Lower leg skin (tissue), 4 donors: Measurements from ENCODE around the gene C11orf24. TPM values are rescaled to one million over a fixed set of nuclear protein-coding genes. Genes with fewer than 3 reads are reported as not detected.

Experiments used
- DNase-seq, 2 donors: peaks; one replicate each; pipeline ENCODE4 v3.0.0-alpha.2; 2019; ENCODE audit warnings: low spot score in 2 of 2
- H3K4me3 ChIP-seq: fragments of 200-600 bp; sonication (generic); 2 replicates; pipeline ENCODE4 v1.5.1; 2017; ENCODE audit warnings: mild to moderate bottlenecking, low read depth; ENCODE audit not compliant: poor library complexity, severe bottlenecking
- POLR2A ChIP-seq, 2 donors: fragments of 450-650 bp; IDR thresholded peaks; one replicate each; pipeline ENCODE4 v1.6.1; 2016 to 2017; ENCODE audit warnings: antibody characterized with exemption in 2 of 2, mild to moderate bottlenecking in 1 of 2, moderate library complexity in 1 of 2
- WGBS, 2 donors: methylation state at CpG; one replicate each; pipeline ENCODE4 v1.1.5; 2018; 5-methylcytosine and 5-hydroxymethylcytosine counted together
- intact Hi-C: fragments of 100-400 bp; cut with DNase I; formaldehyde crosslinking; loops from one replicate; pipeline ENCODE4 v1.15.0; 2023; ENCODE audit warnings: low total_unique reads
- total RNA-seq, 4 donors: library from RNA; depleted of rRNA; stranded (reverse); fragments of >200 nt; gene quantifications; one replicate each; pipeline ENCODE4 v1.1.0, GENCODE V29; 2016
- TF ChIP-seq, protein P1 (sequence below), 3 donors: fragments of 450-650 bp; IDR thresholded peaks; one replicate each; pipeline ENCODE4 v1.5.1; 2016; ENCODE audit warnings: antibody characterized with exemption in 3 of 3, mild to moderate bottlenecking in 3 of 3, moderate library complexity in 2 of 3

The C11orf24 gene
- total RNA-seq, 4 donors from 2014 or later: 12.5 to 37.8 (median 16.2) TPM

DNA sequence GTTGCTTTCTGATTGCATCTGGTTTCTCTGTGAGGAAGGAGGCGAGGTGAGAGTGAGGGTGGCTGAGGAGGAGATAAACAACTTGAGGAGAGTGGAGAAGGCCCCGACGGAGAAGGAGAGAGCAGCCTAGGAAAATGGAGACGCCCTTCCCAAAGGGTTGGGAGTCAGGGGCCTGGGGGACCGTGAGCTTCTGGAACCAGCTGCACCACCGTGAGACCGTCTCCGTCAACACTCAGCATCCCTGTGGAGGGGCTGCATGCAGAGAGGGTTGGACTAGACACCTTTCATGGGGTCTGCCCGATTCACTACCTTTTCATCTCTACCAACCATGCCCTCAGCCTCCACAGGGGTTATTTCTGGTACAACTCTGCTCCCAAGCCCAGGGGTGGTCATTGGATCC lies 45.4 kb downstream of the C11orf24 start:
- intact Hi-C loops: no loop called here
- no peak overlapping the region for H3K4me3 ChIP-seq
- no peak for TF ChIP-seq POLR2A (IDR thresholded peaks at IDR 0.05)
- TF ChIP-seq, protein P1, sequence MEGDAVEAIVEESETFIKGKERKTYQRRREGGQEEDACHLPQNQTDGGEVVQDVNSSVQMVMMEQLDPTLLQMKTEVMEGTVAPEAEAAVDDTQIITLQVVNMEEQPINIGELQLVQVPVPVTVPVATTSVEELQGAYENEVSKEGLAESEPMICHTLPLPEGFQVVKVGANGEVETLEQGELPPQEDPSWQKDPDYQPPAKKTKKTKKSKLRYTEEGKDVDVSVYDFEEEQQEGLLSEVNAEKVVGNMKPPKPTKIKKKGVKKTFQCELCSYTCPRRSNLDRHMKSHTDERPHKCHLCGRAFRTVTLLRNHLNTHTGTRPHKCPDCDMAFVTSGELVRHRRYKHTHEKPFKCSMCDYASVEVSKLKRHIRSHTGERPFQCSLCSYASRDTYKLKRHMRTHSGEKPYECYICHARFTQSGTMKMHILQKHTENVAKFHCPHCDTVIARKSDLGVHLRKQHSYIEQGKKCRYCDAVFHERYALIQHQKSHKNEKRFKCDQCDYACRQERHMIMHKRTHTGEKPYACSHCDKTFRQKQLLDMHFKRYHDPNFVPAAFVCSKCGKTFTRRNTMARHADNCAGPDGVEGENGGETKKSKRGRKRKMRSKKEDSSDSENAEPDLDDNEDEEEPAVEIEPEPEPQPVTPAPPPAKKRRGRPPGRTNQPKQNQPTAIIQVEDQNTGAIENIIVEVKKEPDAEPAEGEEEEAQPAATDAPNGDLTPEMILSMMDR (IDR thresholded peaks at IDR 0.05): no peak
- DNase-seq: peak in 1 of 2 donors; percentile 62
- 87 to 93% methylated on average over 9 of the region's 9 CpGs for WGBS, 2 donors

DNA sequence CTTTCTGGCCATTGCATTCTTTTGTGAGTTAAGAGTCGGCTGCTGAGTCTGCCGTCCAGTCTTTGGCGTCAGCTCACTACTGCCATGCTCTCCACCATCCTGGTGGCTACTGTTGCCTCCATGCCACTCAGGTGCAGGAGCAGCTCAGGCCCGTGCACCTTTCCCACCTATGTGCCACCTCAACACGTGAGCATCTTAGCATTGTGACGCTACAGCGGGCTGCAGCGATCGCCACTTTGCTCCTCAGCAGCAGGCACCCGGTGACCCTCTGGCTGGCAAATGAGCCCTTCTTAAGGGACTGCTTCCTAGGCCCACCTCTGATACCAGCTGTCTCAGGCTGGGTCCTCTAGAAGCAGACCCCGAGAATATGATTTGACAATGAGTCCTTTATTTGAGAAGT lies 47.2 kb downstream of the C11orf24 start:
- peak in 1 of 2 donors; percentile 61 for DNase-seq
- TF ChIP-seq, protein P1 (IDR thresholded peaks at IDR 0.05): no peak
- no peak for TF ChIP-seq POLR2A (IDR thresholded peaks at IDR 0.05)
- WGBS, 2 donors: 90 to 96% methylated on average over 11 of the region's 11 CpGs
- H3K4me3 ChIP-seq: no peak overlapping the region
- intact Hi-C loops: no loop called here

DNA sequence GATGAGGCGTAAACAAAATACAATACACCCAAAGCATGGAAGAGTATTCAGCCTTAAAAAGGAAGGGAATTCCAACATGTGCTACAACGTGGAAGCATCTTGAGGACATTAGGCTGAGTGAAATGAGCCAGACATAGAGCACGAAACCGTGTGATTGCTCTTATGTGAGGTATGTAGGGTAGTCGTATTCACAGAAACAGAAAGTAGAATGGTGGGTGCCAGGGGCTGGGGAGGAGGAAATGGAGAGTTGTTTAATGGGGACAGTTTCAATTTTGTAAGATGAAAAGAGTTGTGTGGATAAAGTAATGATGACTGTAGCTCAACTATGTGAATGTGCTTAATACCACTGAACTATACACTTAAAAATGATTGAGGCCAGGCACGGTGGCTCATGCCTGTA lies 48.5 kb downstream of the C11orf24 start:
- intact Hi-C loops: no loop called here
- no peak for TF ChIP-seq POLR2A (IDR thresholded peaks at IDR 0.05)
- TF ChIP-seq, protein P1 (IDR thresholded peaks at IDR 0.05): no peak
- WGBS, 2 donors: 62 to 66% methylated on average over 6 of the region's 6 CpGs
- no peak overlapping the region for H3K4me3 ChIP-seq
- peak in 1 of 2 donors; percentile 42 for DNase-seq

DNA sequence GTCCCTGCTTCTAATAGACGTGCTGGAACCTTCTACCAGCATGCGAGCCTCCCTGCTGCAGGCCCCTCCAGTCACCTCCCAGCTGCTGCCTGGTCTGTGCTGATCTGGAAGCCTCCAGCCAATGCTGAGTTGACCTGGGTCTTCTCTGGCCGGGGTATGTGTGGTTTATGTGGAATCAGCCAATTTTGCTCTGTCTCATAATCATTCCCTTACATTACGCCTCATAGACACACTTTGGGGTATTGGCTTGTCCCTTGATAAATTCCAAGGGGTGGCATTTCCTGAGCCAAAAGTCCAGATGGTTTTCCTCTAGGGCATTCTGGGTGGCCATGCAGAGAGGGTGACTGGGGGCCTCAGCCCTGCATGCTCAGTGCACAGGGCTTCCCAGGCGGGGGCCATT lies 50.4 kb downstream of the C11orf24 start:
- H3K4me3 ChIP-seq: no peak overlapping the region
- no peak for DNase-seq
- WGBS, 2 donors: 77 to 91% methylated on average over 5 of the region's 5 CpGs
- TF ChIP-seq, protein P1 (IDR thresholded peaks at IDR 0.05): no peak
- TF ChIP-seq POLR2A (IDR thresholded peaks at IDR 0.05): no peak
- intact Hi-C loops: no loop called here

DNA sequence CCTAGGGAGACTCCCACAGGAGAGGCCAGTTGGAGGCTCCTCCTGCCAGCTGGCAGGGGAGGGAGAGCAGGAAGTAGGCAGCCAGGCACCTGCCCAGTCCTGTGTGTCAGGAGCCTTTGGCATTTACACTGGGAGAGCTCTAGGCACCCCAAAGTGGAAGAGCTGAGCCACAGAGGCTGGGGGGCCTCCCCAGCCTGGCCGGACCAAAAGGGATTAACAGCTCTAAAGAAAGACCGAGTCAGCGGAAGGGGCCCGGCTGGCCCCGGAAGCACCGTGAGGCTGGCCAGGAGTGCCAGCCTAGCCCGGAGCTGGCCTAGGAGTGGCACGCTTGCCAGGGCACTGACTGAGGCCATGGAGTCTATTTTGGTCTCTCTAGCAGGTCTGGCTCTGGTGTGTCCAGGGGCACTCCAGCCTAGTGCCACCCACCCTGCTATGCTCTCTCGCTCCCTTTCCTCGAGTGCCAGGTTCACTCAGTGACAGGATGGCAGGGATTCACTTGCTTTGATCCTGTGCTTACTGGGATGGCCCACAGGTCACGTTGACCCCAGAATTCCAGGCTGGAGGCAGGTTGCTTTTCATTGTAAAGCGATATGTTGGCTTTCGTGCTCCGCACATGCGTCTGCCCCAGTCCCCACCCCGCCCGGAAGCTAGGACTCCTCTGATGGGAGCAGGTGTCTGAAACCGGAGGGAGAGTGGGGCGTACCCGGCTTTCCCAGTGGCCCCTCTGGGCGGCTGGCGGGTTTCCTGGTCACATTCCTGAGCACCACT lies 55.4 kb downstream of the C11orf24 start:
- intact Hi-C loops: no loop called here
- no peak for TF ChIP-seq POLR2A (IDR thresholded peaks at IDR 0.05)
- TF ChIP-seq, protein P1 (IDR thresholded peaks at IDR 0.05): no peak
- no peak for DNase-seq
- H3K4me3 ChIP-seq: no peak overlapping the region
- 48 to 62% methylated on average over 20 to 22 of the region's 22 CpGs for WGBS, 2 donors
